Peyer's patch (tissue), 4 donors: ENCODE measurements around the gene CDKAL1. TPM values are rescaled to one million over a fixed set of nuclear protein-coding genes. Genes with fewer than 3 reads are reported as not detected.

Source experiments
- DNase-seq, 3 donors: peaks; one replicate each; pipeline ENCODE4 v3.0.0-alpha.2; 2017 to 2019
- H3K27ac ChIP-seq, 4 donors: fragments of 200-600 bp; sonication (generic); one replicate each; pipeline ENCODE4 v1.5.1; 2016 to 2019
- H3K27me3 ChIP-seq, 2 donors: fragments of 200-600 bp; sonication (generic); one replicate each; pipeline ENCODE4 v1.5.1; 2019
- H3K36me3 ChIP-seq, 3 donors: fragments of 200-600 bp; sonication (generic); one replicate each; pipeline ENCODE4 v1.5.1; 2016 to 2019
- H3K4me1 ChIP-seq, 4 donors: fragments of 200-600 bp; sonication (generic); one replicate each; pipeline ENCODE4 v1.5.1; 2016 to 2019
- H3K4me3 ChIP-seq, 4 donors: fragments of 200-600 bp; sonication (generic); 1 replicate in 3 of 4; 2 replicates in 1 of 4; pipeline ENCODE4 v1.5.1; 2016 to 2019; ENCODE audit warnings: mild to moderate bottlenecking in 1 of 4
- H3K9me3 ChIP-seq, 4 donors: fragments of 200-600 bp; sonication (generic); one replicate each; pipeline ENCODE4 v1.5.1; 2016 to 2019; ENCODE audit warnings: mild to moderate bottlenecking in 1 of 4
- CTCF ChIP-seq, 6 experiments: fragments of 450-650 bp in 4 of 6; fragments of 200-600 bp in 2 of 6; sonication (generic) in 1 of 6; IDR thresholded peaks; one replicate each; pipeline ENCODE4 v1.5.1; 2017 to 2019; ENCODE audit warnings: antibody characterized with exemption in 6 of 6, mild to moderate bottlenecking in 3 of 6, moderate library complexity in 1 of 6
- POLR2A ChIP-seq, 2 donors: fragments of 450-650 bp; IDR thresholded peaks; one replicate each; pipeline ENCODE4 v1.5.1; 2017; ENCODE audit warnings: antibody characterized with exemption in 2 of 2, mild to moderate bottlenecking in 2 of 2, moderate library complexity in 2 of 2
- total RNA-seq, 4 donors: library from RNA; depleted of rRNA; stranded (reverse); fragments of >200 nt; gene quantifications; one replicate each; pipeline ENCODE4 v1.1.0, GENCODE V29; 2016

The CDKAL1 gene
- total RNA-seq, 4 donors from 2014 or later: 10.3 to 31.4 (median 11.6) TPM

GRCh38 chr6:20775981-20776380, 241.7 kb downstream of the CDKAL1 start:
- Histone ChIP-seq H3K27me3 (no peaks in the 10 kb centered on the region), H3K4me1 (no peaks in the 10 kb centered on the region), H3K4me3 (no peak overlapping the region), H3K9me3 (no peaks in the 10 kb centered on the region), H3K36me3 (no peaks in the 10 kb centered on the region), H3K27ac (no peak overlapping the region)
- no peak for TF ChIP-seq POLR2A (IDR thresholded peaks at IDR 0.05)
- no peak for TF ChIP-seq CTCF (IDR thresholded peaks at IDR 0.05)
- no peak for DNase-seq

- DNase-seq: no peak
- Histone ChIP-seq H3K4me1 (no peaks in the 10 kb centered on the region), H3K9me3 (no peaks in the 10 kb centered on the region), H3K4me3 (no peak overlapping the region), H3K27me3 (no peaks in the 10 kb centered on the region), H3K36me3 (no peaks in the 10 kb centered on the region), H3K27ac (no peak overlapping the region)
- TF ChIP-seq CTCF (IDR thresholded peaks at IDR 0.05) (no peak), POLR2A (IDR thresholded peaks at IDR 0.05) (no peak)
Measured at GRCh38 chr6:20777801-20778200, 243.5 kb downstream of the CDKAL1 start.

- Histone ChIP-seq H3K36me3 (no peaks in the 10 kb centered on the region), H3K9me3 (no peaks in the 10 kb centered on the region), H3K4me1 (no peaks in the 10 kb centered on the region), H3K27ac (no peak overlapping the region), H3K27me3 (no peaks in the 10 kb centered on the region), H3K4me3 (no peak overlapping the region)
- no peak for DNase-seq
- TF ChIP-seq CTCF (IDR thresholded peaks at IDR 0.05) (no peak), POLR2A (IDR thresholded peaks at IDR 0.05) (no peak)
Measured at GRCh38 chr6:20778459-20778858, 244.2 kb downstream of the CDKAL1 start.

- H3K36me3 ChIP-seq: no peaks in the 10 kb centered on the region
- TF ChIP-seq CTCF (IDR thresholded peaks at IDR 0.05) (no peak), POLR2A (IDR thresholded peaks at IDR 0.05) (no peak)
- DNase-seq: no peak
- no peak overlapping the region for H3K27ac ChIP-seq
- no peak overlapping the region for H3K4me3 ChIP-seq
- no peaks in the 10 kb centered on the region for H3K4me1 ChIP-seq
- H3K27me3 ChIP-seq: no peaks in the 10 kb centered on the region
- no peaks in the 10 kb centered on the region for H3K9me3 ChIP-seq
Measured at GRCh38 chr6:20778912-20779311, 244.7 kb downstream of the CDKAL1 start.

- TF ChIP-seq POLR2A (IDR thresholded peaks at IDR 0.05): no peak
- peak in 2 of 6 experiments; percentile 13 to 39 for TF ChIP-seq CTCF (IDR thresholded peaks at IDR 0.05)
- DNase-seq: no peak
- Histone ChIP-seq H3K4me3 (no peak overlapping the region), H3K36me3 (no peaks in the 10 kb centered on the region), H3K27ac (no peak overlapping the region), H3K27me3 (no peaks in the 10 kb centered on the region), H3K4me1 (no peaks in the 10 kb centered on the region), H3K9me3 (no peaks in the 10 kb centered on the region)
Measured at GRCh38 chr6:20789162-20789561, 254.9 kb downstream of the CDKAL1 start.
